LNCAP (cell line): Measurements from ENCODE around the gene FAM13A.

Source experiments
- TF ChIP-seq, protein P1 (sequence below): fragments of 450-650 bp; IDR thresholded peaks from 2 replicates; pipeline ENCODE4 v1.5.1; 2017; ENCODE audit warnings: mild to moderate bottlenecking

Gene FAM13A

GRCh38 chr4:88817740-88818139, 239.2 kb downstream of the FAM13A start:
- TF ChIP-seq, protein P1, sequence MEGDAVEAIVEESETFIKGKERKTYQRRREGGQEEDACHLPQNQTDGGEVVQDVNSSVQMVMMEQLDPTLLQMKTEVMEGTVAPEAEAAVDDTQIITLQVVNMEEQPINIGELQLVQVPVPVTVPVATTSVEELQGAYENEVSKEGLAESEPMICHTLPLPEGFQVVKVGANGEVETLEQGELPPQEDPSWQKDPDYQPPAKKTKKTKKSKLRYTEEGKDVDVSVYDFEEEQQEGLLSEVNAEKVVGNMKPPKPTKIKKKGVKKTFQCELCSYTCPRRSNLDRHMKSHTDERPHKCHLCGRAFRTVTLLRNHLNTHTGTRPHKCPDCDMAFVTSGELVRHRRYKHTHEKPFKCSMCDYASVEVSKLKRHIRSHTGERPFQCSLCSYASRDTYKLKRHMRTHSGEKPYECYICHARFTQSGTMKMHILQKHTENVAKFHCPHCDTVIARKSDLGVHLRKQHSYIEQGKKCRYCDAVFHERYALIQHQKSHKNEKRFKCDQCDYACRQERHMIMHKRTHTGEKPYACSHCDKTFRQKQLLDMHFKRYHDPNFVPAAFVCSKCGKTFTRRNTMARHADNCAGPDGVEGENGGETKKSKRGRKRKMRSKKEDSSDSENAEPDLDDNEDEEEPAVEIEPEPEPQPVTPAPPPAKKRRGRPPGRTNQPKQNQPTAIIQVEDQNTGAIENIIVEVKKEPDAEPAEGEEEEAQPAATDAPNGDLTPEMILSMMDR: no peak

DNA sequence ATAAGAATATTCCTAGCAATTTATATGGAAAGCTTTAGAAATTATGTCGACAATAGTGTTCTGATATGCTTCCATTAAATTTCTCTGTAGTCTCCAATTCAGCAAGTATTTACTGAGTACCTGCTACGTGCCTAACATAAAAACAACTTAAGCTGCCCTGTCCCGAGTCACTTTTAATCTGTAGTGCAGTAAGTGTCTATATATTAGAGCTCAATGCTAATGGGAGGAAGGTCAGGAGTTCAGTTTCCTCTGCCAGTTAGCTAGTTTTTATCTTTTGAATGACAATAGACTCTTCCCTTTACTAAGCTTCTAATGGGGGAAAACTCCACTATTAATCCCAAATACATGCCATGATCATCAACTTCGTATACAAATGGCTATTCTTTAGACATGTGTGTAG, 240.6 kb downstream of the FAM13A start:
- TF ChIP-seq, protein P1: no peak

DNA sequence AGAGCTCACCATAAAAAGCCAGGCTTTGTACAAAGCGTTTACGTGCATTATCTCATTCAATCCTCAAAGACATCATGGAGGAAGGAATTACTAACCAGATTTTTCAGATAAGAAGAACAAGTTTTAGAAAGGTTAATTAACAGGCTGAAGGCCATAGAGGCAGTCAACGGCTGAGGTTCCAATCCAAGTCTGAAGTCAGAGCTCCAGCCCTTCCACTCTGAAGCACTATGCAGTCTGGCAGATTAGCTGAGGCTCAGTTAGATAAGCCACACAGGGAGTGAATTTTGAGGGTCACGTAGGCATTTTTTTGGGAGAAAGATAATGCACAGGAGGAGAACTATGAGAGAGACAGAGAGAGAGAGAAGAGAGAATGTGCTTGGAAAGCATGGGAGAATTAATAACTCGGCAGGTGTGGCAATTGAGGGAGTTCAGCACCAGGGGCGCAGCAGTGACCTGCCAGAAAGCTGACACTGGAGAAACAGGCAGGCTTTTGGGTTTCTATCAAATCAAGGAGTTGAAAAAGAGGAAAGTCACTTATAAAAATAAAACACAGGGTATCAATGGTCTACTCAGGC, 242.9 kb downstream of the FAM13A start:
- TF ChIP-seq, protein P1: no peak

GRCh38 chr4:88813013-88813412, 244.0 kb downstream of the FAM13A start:
- TF ChIP-seq, protein P1: no peak

GRCh38 chr4:88812420-88812819, 244.6 kb downstream of the FAM13A start:
- TF ChIP-seq, protein P1: no peak

DNA sequence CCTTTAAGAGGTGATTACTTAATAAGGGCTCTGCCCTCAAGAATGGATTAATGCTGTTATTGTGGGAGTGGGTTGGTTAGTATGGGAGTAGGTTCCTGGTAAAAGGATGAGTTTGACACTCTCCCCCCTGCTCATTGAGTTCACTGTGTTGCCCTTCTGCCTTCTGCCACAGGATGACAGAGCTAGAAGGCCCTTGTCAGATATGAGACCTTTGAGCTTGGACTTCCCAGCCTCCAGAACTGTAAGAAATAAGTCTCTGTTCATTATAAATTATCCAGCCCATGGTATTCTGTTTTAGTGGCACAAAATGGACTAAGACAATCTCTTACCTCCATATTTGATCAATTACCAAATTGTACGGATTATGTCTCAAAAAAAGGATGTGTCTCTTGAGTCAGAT, 245.1 kb downstream of the FAM13A start:
- TF ChIP-seq, protein P1: no peak

- TF ChIP-seq, protein P1: no peak
These were observed 246.7 kb downstream of the FAM13A start for GRCh38 chr4:88810325-88810724.
